Ishikawa (cell line): ENCODE measurements around the gene RPTOR.

Source experiments
- CEBPB ChIP-seq: IDR thresholded peaks from 2 replicates; pipeline ENCODE4 v1.6.1; 2012
- CREB1 ChIP-seq: IDR thresholded peaks from 2 replicates; pipeline ENCODE4 v1.6.1; 2012; ENCODE audit warnings: low read depth
- EGR1 ChIP-seq: IDR thresholded peaks from 2 replicates; pipeline ENCODE4 v1.6.1; 2012
- EP300 ChIP-seq: IDR thresholded peaks from 2 replicates; pipeline ENCODE4 v1.6.1; 2012; ENCODE audit warnings: borderline replicate concordance
- FOXM1 ChIP-seq: IDR thresholded peaks from 2 replicates; pipeline ENCODE4 v1.6.1; 2012; ENCODE audit warnings: low read depth, borderline replicate concordance
- MAX ChIP-seq: IDR thresholded peaks from 2 replicates; pipeline ENCODE4 v1.6.1; 2012
- NFIC ChIP-seq: IDR thresholded peaks from 2 replicates; pipeline ENCODE4 v1.6.1; 2012
- RAD21 ChIP-seq: IDR thresholded peaks from 2 replicates; pipeline ENCODE4 v1.6.1; 2012; ENCODE audit warnings: low read depth
- REST ChIP-seq: IDR thresholded peaks from 2 replicates; pipeline ENCODE4 v1.6.1; 2012; ENCODE audit warnings: low read depth, mild to moderate bottlenecking
- TAF1 ChIP-seq: IDR thresholded peaks from 2 replicates; pipeline ENCODE4 v1.6.1; 2012; ENCODE audit warnings: low read depth, mild to moderate bottlenecking
- TCF12 ChIP-seq: IDR thresholded peaks from 2 replicates; pipeline ENCODE4 v1.6.1; 2012; ENCODE audit warnings: low read depth
- TEAD4 ChIP-seq: IDR thresholded peaks from 2 replicates; pipeline ENCODE4 v1.6.1; 2012
- USF1 ChIP-seq: IDR thresholded peaks from 2 replicates; pipeline ENCODE4 v1.6.1; 2012
- YY1 ChIP-seq: IDR thresholded peaks from 2 replicates; pipeline ENCODE4 v1.6.1; 2012; ENCODE audit warnings: low read depth
- ZBTB7A ChIP-seq: IDR thresholded peaks from 2 replicates; pipeline ENCODE4 v1.6.1; 2012; ENCODE audit warnings: low read depth

RPTOR gene

GRCh38 chr17:80924807-80925610, 380.4 kb downstream of the RPTOR start:
- TF ChIP-seq TCF12 = no peak
- no peak for TF ChIP-seq RAD21
- no peak for TF ChIP-seq USF1
- no peak for TF ChIP-seq TAF1
- TF ChIP-seq YY1 = no peak

- TF ChIP-seq EP300 (no peak), MAX (no peak), TEAD4 (no peak), TAF1 (no peak), TCF12 (no peak), CEBPB (no peak)
Measured at GRCh38 chr17:80925688-80926335, 381.2 kb downstream of the RPTOR start.

- no peak for TF ChIP-seq MAX
- TF ChIP-seq REST = no peak
- TF ChIP-seq ZBTB7A = no peak
- TF ChIP-seq USF1 = no peak
- TF ChIP-seq TEAD4 = no peak
- TF ChIP-seq EGR1 = no peak
- TF ChIP-seq YY1 = no peak
- TF ChIP-seq TCF12 = no peak
- TF ChIP-seq TAF1 = no peak
- TF ChIP-seq NFIC = no peak
- no peak for TF ChIP-seq RAD21
- TF ChIP-seq FOXM1 = no peak
- TF ChIP-seq EP300 = no peak
- no peak for TF ChIP-seq CEBPB
Measured at GRCh38 chr17:80926591-80927250, 382.1 kb downstream of the RPTOR start.

- no peak for TF ChIP-seq EGR1
- TF ChIP-seq TCF12 = no peak
- no peak for TF ChIP-seq YY1
- TF ChIP-seq REST = no peak
- TF ChIP-seq CEBPB = no peak
- no peak for TF ChIP-seq TEAD4
- TF ChIP-seq NFIC = no peak
- no peak for TF ChIP-seq RAD21
Measured at GRCh38 chr17:80927791-80928216, 383.2 kb downstream of the RPTOR start.

GRCh38 chr17:80929449-80929848, 384.8 kb downstream of the RPTOR start:
- TF ChIP-seq TEAD4 = no peak
- TF ChIP-seq YY1 = no peak
- no peak for TF ChIP-seq EGR1
- TF ChIP-seq TCF12 = no peak
- no peak for TF ChIP-seq EP300
- TF ChIP-seq CREB1 = no peak
- no peak for TF ChIP-seq MAX
- no peak for TF ChIP-seq USF1
- TF ChIP-seq RAD21 = no peak
- no peak for TF ChIP-seq ZBTB7A
- TF ChIP-seq CEBPB = no peak
- no peak for TF ChIP-seq NFIC
- no peak for TF ChIP-seq REST
- no peak for TF ChIP-seq FOXM1
- TF ChIP-seq TAF1 = no peak
